ENCODE results near the gene TEX48. TPM values are rescaled to one million over a fixed set of nuclear protein-coding genes. Genes with fewer than 3 reads are reported as not detected.

Gene TEX48
- total RNA-seq, 1 donor from 2014 or later: not detected

GRCh38 chr9:114652776-114653555 is 29.0 kb downstream of the TEX48 start:
- no peaks in the 10 kb centered on the region for H3K4me1 Mint-ChIP-seq (ENCODE audit: unreplicated experiment)
- peak; percentile 6 for DNase-seq (ENCODE audit: extremely low spot score, unreplicated experiment)
- no peaks in the 10 kb centered on the region for H3K9me3 Mint-ChIP-seq (ENCODE audit: unreplicated experiment)
- TF ChIP-seq CTCF (IDR thresholded peaks at IDR 0.05): no peak
- H3K27me3 Mint-ChIP-seq (ENCODE audit: unreplicated experiment): no peaks in the 10 kb centered on the region
- H3K36me3 Mint-ChIP-seq (ENCODE audit: unreplicated experiment): peaks cover 4% of the 10 kb centered on the region
- H3K27ac Mint-ChIP-seq (ENCODE audit: unreplicated experiment): no peak overlapping the region
- no peak overlapping the region for H3K4me3 Mint-ChIP-seq (ENCODE audit: unreplicated experiment)

GRCh38 chr9:114643896-114644295 is 38.1 kb downstream of the TEX48 start:
- Mint-ChIP-seq H3K36me3 (ENCODE audit: unreplicated experiment) (peaks cover 59% of the 10 kb centered on the region), H3K4me1 (ENCODE audit: unreplicated experiment) (no peaks in the 10 kb centered on the region), H3K9me3 (ENCODE audit: unreplicated experiment) (peaks cover 9% of the 10 kb centered on the region), H3K27me3 (ENCODE audit: unreplicated experiment) (no peaks in the 10 kb centered on the region), H3K4me3 (ENCODE audit: unreplicated experiment) (no peak overlapping the region), H3K27ac (ENCODE audit: unreplicated experiment) (no peak overlapping the region)
- no peak for DNase-seq (ENCODE audit: extremely low spot score, unreplicated experiment)
- TF ChIP-seq CTCF (IDR thresholded peaks at IDR 0.05): no peak

- no peaks in the 10 kb centered on the region for H3K27me3 Mint-ChIP-seq (ENCODE audit: unreplicated experiment)
Observed at GRCh38 chr9:114643001-114643400, 39.0 kb downstream of the TEX48 start.

GRCh38 chr9:114641967-114642366 is 40.0 kb downstream of the TEX48 start:
- H3K27ac Mint-ChIP-seq (ENCODE audit: unreplicated experiment): no peak overlapping the region
- H3K9me3 Mint-ChIP-seq (ENCODE audit: unreplicated experiment): peaks cover 2% of the 10 kb centered on the region
- peaks cover 61% of the 10 kb centered on the region for H3K36me3 Mint-ChIP-seq (ENCODE audit: unreplicated experiment)
- no peaks in the 10 kb centered on the region for H3K4me1 Mint-ChIP-seq (ENCODE audit: unreplicated experiment)
- no peak overlapping the region for H3K4me3 Mint-ChIP-seq (ENCODE audit: unreplicated experiment)
- no peak for TF ChIP-seq CTCF (IDR thresholded peaks at IDR 0.05)
- no peaks in the 10 kb centered on the region for H3K27me3 Mint-ChIP-seq (ENCODE audit: unreplicated experiment)
- no peak for DNase-seq (ENCODE audit: extremely low spot score, unreplicated experiment)

More at GRCh38 chr9:114643001-114643400, 39.0 kb downstream of the TEX48 start:
- Mint-ChIP-seq H3K4me3 (ENCODE audit: unreplicated experiment) (no peak overlapping the region), H3K27ac (ENCODE audit: unreplicated experiment) (no peak overlapping the region), H3K9me3 (ENCODE audit: unreplicated experiment) (peaks cover 9% of the 10 kb centered on the region), H3K36me3 (ENCODE audit: unreplicated experiment) (peaks cover 62% of the 10 kb centered on the region), H3K4me1 (ENCODE audit: unreplicated experiment) (no peaks in the 10 kb centered on the region)
- no peak for DNase-seq (ENCODE audit: extremely low spot score, unreplicated experiment)
- TF ChIP-seq CTCF (IDR thresholded peaks at IDR 0.05): no peak

- Mint-ChIP-seq H3K4me3 (ENCODE audit: unreplicated experiment) (no peak overlapping the region), H3K4me1 (ENCODE audit: unreplicated experiment) (no peaks in the 10 kb centered on the region), H3K27ac (ENCODE audit: unreplicated experiment) (no peak overlapping the region), H3K27me3 (ENCODE audit: unreplicated experiment) (no peaks in the 10 kb centered on the region), H3K9me3 (ENCODE audit: unreplicated experiment) (no peaks in the 10 kb centered on the region), H3K36me3 (ENCODE audit: unreplicated experiment) (peaks cover 52% of the 10 kb centered on the region)
- TF ChIP-seq CTCF (IDR thresholded peaks at IDR 0.05): no peak
- no peak for DNase-seq (ENCODE audit: extremely low spot score, unreplicated experiment)
Observed at GRCh38 chr9:114638404-114638803, 43.6 kb downstream of the TEX48 start.

Measured in osteocyte (in vitro differentiated cells).